DMS53 treated with DMSO at 0.1 percent for 48 hours (cell line): Measurements from ENCODE around the gene ABCC9.

Experiments used
- DNase-seq: peaks from one replicate; lab custom pipeline; 2025; ENCODE audit not compliant: unreplicated experiment; lab: John Stamatoyannopoulos, UW

Gene ABCC9

DNA sequence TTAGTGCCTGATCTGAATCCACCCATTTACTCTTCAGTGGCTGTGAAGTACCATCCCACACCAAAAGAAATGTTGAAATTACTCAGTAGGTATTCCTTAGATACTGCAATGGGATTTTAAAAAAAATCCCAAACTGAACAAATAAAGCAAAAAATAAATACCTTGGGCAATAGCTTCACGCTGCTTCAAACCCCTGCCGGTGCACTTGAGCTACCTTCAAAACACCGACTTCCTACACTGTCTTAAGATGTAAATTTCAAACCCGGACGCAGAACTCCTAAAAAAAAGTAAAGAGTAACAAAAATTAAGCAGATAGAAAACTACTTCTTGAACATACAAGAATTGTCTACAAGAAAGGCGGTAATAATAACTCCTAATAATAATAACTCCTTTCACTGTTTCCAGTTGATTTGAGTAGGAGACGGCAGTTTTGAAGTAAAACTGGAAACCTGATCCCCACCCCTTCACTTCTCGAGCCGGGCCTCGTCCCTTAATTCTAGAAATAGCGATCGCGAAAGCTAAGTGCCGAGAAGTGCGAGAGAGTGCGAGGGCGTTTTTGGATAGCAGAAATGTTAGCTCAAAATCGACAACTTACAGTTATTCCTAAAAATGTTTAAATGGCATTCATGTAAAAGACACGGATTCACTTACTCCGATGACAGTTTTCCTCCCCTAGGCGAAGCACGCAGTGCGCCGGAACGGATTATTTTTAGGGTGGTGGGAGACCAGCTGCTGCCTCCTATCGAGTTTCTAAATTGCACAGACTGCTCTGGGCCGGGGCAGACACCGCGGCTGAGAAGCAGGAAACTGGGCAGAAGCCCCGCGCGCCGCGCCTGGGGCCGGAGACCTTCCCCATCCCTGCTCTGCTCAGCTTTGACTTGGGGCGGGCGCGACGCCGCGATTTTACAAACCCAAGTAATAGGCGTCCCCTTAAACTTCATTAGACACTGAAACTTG, at the start of gene ABCC9:
ABCC9 (minus strand) TSS at position 878 of the 957 bp plus-strand sequence. CDS start 4,752 bp downstream, outside the sequence.
- DNase-seq = no peak

DNA sequence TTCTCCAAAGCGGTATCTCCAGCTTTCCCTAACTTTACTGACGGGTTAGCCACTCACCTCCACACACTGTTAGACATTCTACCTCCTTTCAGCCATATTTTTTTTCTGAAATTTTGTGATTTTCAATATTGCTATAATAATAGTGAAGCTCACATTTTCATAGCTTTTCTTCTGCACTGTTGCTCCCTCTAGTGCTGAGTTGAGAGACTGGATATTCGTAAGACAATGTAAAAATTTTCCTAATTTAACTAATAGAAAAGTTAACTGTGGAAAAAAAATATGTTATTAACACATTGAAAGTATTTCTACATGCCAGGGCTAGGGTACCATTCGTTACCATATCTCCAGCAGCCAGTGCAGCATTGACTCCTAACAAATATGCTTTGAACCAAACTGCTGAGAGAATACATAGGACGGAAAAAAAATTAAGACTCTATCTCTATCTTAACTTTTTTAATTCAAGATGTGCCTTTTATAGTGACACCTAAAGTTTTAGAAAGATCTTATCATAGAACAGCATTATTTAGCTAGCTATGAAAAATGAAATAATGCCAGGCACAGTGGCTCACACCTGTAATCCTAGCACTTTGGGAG, 48.7 kb upstream of the ABCC9 start:
- DNase-seq = peak; percentile 53

DNA sequence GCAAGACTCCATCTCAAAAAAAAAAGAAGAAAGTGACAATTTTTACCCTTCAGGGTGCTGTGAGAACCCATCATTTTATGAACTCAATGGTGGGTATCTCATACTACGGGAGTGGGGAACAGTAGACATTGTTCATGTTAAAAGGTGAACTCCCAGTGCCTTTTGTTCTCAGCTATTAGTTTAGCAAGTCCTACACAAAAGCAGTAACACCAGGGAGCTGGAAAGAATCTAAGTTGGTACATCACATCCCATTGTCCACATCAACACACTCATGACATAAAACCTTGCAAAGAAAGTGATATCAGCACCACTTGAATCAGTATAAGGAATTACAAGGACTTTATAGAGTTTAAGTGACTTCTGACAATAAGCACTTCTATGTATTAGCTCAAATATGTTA, 47.4 kb upstream of the ABCC9 start:
- no peak for DNase-seq

- no peak for DNase-seq
These were observed 46.5 kb upstream of the ABCC9 start for GRCh38 chr12:21987755-21988154.

DNA sequence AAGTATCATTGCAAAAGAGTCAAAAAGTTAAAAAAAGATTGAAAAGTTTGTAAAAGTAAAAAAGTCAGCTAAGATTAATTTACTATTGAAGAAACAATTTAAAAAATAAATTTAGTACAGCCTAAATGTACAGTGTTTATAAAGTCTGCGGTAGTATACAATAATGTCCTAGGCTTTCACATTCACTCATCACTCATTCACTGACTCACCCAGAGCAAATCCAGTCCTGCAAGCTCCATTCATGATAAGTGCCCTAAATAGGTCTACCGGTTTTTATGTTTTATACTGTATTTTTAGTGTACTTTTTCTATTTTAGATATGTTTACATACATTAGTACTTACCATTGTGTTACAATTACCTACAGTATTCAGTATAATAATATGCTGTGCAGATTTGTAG, 43.9 kb upstream of the ABCC9 start:
- no peak for DNase-seq

DNA sequence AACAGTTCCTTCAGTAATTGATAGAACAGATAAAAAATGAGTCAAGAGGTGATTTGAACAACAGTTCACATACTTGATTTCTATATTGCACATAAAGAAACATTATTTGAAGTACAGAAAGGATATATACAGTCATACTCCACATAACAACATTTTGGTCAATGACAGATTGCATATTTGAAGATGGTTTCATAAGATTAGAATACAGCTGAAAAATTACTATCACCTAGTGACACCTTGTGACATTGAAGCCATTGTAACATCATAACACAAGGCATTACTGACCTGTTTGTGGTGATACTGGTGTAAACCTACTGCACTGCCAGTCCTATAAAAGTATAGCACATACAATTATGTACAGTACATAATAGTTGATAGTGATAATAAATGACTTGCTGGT, 43.1 kb upstream of the ABCC9 start:
- DNase-seq = no peak

DNA sequence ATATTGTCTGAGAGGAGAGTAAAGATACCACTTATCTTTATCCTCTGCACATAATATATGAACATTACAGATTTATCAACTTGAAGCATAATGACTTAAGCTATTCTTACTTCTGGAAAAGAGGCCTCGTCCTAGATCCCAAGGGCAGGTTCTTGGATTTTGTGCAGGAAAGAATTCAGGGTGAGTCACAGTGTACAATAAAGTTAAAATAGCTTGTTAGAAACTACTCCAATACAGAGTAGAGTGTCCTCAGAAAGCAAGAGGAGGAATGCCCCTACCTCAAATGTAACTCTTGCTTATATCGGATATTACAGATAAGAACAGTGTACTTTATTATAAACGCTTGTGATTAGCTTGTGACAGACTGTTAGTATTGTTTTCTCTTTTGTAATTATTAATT, 41.9 kb upstream of the ABCC9 start:
- DNase-seq = no peak

DNA sequence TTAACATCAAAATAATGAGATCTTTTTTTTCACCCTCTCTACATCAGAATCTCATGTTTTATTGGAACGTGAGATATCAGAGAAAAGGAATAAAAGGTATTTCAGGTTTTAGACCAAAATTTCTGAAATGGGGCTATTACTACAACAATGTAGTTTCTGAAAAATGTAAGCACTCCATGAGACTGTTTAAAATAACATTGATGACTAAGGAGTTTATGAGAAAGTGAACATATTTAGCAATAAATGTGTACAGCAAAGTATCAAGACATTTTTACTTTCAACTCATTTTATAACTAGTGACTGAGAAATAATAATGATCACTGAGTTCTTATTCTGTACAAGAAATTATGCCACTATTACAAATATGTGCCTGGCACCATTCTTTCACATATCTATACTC, 39.3 kb upstream of the ABCC9 start:
- DNase-seq = no peak

DNA sequence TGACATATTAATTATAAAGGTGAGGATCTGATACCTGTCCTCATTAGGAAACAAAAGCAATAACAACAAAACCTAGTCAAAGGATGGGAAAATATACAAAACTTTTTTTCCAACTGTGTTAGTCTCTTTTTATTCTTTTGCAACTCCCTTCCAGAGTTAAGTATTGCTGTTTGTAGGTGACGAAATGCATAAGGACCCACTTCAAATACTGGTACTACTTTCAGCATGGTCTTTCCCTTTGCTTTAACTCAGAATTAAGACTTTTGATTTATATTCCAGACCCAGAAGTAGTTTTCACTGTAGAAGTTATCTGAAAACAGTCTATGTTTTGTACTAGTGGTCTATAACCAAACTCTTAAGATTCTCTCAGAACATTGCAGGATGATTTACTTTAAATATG, 34.1 kb upstream of the ABCC9 start:
- no peak for DNase-seq

- no peak for DNase-seq
These were observed 32.0 kb upstream of the ABCC9 start for GRCh38 chr12:21973221-21973620.

- no peak for DNase-seq
These were observed 30.8 kb upstream of the ABCC9 start for GRCh38 chr12:21972055-21972454.

- no peak for DNase-seq
These were observed 30.1 kb upstream of the ABCC9 start for GRCh38 chr12:21971344-21971743.

DNA sequence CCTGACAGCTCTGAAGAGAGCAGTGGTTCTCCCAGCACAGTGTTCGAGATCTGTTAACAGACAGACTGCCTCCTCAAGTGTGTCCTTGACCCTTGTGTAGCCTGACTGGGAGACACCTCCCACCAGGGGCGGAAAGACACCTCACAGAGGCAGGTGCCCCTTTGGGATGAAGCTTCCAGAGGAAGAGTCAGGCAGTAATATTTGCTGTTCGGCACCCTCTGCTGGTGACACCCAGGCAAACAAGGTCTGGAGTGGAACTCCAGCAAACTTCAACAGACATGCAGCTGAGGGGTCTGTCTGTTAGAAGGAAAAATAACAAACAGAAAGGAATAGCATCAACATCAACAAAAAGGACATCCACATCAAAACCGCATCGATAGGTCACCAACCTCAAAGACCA, 21.6 kb upstream of the ABCC9 start:
- no peak for DNase-seq

DNA sequence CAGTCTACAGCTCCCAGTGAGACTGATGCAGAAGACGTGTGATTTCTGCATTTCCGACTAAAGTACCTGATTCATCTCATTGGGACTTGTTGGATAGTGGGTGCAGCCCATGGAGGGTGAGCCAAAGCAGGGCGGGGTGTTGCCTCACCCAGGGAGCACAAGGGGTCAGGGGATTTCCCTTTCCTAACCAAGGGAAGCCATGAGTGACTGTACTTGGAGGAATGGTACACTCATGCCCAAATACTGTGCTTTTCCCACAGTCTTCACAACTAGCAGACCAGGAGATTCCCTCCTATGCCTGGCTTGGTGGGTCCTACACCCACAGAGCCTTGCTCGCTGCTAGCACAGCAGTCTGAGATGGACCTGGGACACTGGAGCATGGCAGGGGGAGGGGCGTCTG, 21.0 kb upstream of the ABCC9 start:
- DNase-seq = no peak

GRCh38 chr12:21950649-21951048, 9.4 kb upstream of the ABCC9 start:
- no peak for DNase-seq

DNA sequence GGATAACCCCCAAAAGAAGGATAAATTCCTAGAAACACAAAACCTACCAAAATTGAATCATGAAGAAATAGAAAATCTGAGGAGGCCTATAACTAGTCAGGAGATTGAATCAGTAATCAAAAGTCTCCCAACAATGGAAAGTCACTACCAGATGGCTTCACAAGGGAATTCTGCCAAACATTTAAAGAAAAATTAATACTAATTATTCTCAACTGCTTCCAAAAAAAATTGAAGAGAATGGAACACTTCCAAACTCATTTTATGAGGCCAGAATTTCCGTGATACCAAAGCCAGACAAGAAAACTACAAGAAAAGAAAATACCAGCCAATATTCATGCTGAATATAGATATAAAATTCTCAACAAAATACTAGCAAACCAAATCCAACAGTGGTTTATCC, 7.8 kb upstream of the ABCC9 start:
- no peak for DNase-seq

DNA sequence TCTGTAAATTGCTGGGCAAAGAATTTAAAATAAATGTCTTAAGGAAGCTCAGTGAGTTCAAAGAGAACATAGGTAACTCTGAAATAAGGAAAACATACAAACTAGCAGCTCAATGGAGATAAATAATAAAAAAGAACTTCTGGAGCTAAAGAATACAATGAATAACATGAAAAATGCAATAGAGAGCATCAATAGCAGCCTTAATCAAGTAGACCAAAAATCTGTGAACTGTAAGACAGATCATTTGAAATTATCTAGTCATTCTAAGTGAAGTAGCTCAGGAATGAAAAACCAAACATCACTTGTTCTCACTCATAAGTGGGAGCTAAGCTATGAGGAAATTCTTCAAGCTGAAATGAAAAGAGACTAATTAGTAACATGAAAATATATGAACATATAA, 5.8 kb upstream of the ABCC9 start:
- no peak for DNase-seq

DNA sequence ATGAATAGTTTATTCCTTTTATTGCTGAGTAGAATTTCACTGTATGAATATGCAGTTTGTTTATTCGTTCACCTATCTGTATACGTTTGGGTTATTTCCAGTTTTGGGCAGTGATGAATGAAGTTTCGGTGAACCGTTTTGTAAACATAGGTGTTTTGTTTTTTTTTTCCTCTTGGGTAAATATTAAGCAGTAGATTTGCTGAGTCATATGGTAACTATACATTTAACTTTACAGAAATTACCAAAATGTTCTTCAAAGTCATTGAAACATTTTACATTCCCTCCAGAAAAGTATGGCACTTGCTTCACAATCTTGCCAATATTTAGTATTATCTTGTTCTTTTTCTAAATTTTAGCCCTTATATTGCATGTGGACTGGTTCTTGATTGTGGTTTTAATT, 3.8 kb upstream of the ABCC9 start:
- peak; percentile 16 for DNase-seq

- DNase-seq = no peak
These were observed 1.1 kb upstream of the ABCC9 start for GRCh38 chr12:21942377-21942703.

- no peak for DNase-seq
These were observed 515 bp upstream of the ABCC9 start for GRCh38 chr12:21941506-21942376.

- DNase-seq = no peak
These were observed 1.8 kb downstream of the ABCC9 start for GRCh38 chr12:21939435-21939834.

GRCh38 chr12:21938879-21939278, 2.3 kb downstream of the ABCC9 start:
- no peak for DNase-seq
